Stomach (tissue), 4 donors: Measurements from ENCODE around the gene ALK.

Experiments used
- EP300 ChIP-seq: sonication (generic); formaldehyde crosslinking; IDR thresholded peaks from one replicate; pipeline ENCODE4 v1.6.1; 2017; ENCODE audit warnings: antibody characterized with exemption
- TF ChIP-seq, protein P1 (sequence below), 7 experiments: fragments of 450-650 bp in 4 of 7; fragments of 200-600 bp in 3 of 7; sonication (generic) in 3 of 7; IDR thresholded peaks; one replicate each; pipeline ENCODE4 v1.5.1; 2016 to 2019; ENCODE audit warnings: antibody characterized with exemption in 7 of 7, control low read depth in 2 of 7, mild to moderate bottlenecking in 1 of 7

DNA sequence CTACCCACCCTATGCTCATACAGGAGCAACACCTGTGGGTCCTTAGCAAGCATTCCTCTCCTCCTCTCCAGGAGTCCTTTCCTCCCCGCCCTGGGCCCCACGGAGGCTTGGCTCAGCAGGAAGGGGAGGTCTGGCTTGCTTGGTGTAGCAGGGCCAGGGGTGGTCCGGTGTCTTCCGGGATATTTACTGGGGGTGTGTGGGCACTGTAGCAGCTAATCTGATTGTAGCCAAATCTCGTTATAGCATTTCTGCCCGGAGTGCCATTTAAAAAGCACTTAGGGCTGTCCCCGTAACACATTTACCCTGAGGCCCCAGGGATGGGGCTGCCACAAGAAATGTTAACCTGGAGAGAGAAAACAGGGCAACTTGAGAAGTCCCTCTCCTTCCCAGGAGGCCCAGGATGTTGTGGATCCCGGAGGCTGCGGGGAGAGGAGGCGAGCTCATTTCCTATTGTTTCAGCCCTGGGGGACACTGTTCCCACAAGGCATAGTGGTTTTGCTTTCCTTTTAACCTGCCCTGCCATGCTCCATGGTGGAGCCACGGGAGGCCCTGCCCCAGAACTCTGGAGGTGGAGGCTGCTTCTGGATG, 671.6 kb downstream of the ALK start:
- TF ChIP-seq, protein P1, sequence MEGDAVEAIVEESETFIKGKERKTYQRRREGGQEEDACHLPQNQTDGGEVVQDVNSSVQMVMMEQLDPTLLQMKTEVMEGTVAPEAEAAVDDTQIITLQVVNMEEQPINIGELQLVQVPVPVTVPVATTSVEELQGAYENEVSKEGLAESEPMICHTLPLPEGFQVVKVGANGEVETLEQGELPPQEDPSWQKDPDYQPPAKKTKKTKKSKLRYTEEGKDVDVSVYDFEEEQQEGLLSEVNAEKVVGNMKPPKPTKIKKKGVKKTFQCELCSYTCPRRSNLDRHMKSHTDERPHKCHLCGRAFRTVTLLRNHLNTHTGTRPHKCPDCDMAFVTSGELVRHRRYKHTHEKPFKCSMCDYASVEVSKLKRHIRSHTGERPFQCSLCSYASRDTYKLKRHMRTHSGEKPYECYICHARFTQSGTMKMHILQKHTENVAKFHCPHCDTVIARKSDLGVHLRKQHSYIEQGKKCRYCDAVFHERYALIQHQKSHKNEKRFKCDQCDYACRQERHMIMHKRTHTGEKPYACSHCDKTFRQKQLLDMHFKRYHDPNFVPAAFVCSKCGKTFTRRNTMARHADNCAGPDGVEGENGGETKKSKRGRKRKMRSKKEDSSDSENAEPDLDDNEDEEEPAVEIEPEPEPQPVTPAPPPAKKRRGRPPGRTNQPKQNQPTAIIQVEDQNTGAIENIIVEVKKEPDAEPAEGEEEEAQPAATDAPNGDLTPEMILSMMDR (IDR thresholded peaks at IDR 0.05) = no peak
- no peak for TF ChIP-seq EP300
